HL-60 (cell line): ENCODE results near the gene C1orf232.

ENCODE experiments used
- CTCF ChIP-seq: IDR thresholded peaks from one replicate; pipeline ENCODE4 v1.5.1; 2011; ENCODE audit warnings: low read length, control low read depth, inconsistent platforms; ENCODE audit not compliant: insufficient read depth
- GABPA ChIP-seq: IDR thresholded peaks from 2 replicates; pipeline ENCODE4 v1.6.1; 2012; ENCODE audit warnings: low read depth
- SPI1 ChIP-seq: IDR thresholded peaks from 2 replicates; pipeline ENCODE4 v1.6.1; 2012; ENCODE audit warnings: low read depth, mild to moderate bottlenecking, borderline replicate concordance

GRCh38 chr1:26158271-26158907 lies 10.4 kb downstream of the C1orf232 start:
- no peak for TF ChIP-seq GABPA
- no peak for TF ChIP-seq SPI1
- TF ChIP-seq CTCF: no peak
